ENCODE measurements around the gene CAMK2G. TPM values are rescaled to one million over a fixed set of nuclear protein-coding genes. Genes with fewer than 3 reads are reported as not detected.

CAMK2G gene
- total and polyA plus RNA-seq, 2 experiments from 2014 or later, result 30.6 to 34.1 TPM

DNA sequence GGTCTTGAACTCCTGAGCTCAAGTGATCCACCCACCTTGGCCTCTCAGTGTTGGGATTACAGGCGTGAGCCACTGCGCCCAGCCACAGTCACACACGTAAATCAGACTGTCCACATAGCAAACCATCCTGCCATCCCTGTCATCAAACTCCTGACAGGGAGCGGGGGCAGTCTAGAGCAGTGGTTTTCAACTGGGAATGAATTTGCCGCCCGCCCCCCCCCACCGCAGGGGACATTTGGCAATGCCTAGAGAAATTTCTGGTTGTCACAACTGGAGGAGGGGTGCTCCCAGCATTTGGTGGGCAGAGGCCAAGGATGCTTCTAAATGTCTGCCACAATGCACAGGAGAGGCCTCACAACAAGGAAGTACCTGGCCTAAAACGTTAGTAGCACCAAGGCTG is 24.1 kb downstream of the CAMK2G start (continued):
- TF ChIP-seq, protein P1, sequence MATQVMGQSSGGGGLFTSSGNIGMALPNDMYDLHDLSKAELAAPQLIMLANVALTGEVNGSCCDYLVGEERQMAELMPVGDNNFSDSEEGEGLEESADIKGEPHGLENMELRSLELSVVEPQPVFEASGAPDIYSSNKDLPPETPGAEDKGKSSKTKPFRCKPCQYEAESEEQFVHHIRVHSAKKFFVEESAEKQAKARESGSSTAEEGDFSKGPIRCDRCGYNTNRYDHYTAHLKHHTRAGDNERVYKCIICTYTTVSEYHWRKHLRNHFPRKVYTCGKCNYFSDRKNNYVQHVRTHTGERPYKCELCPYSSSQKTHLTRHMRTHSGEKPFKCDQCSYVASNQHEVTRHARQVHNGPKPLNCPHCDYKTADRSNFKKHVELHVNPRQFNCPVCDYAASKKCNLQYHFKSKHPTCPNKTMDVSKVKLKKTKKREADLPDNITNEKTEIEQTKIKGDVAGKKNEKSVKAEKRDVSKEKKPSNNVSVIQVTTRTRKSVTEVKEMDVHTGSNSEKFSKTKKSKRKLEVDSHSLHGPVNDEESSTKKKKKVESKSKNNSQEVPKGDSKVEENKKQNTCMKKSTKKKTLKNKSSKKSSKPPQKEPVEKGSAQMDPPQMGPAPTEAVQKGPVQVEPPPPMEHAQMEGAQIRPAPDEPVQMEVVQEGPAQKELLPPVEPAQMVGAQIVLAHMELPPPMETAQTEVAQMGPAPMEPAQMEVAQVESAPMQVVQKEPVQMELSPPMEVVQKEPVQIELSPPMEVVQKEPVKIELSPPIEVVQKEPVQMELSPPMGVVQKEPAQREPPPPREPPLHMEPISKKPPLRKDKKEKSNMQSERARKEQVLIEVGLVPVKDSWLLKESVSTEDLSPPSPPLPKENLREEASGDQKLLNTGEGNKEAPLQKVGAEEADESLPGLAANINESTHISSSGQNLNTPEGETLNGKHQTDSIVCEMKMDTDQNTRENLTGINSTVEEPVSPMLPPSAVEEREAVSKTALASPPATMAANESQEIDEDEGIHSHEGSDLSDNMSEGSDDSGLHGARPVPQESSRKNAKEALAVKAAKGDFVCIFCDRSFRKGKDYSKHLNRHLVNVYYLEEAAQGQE (IDR thresholded peaks at IDR 0.05; ENCODE audit: unreplicated experiment), result no peak
- TF ChIP-seq JUNB (IDR thresholded peaks at IDR 0.05; ENCODE audit: unreplicated experiment), result no peak
- no peak for TF ChIP-seq EZH2 (IDR thresholded peaks at IDR 0.05; ENCODE audit: low read depth, unreplicated experiment)
- no peak for TF ChIP-seq STAT1 (IDR thresholded peaks at IDR 0.05; ENCODE audit: unreplicated experiment)
- no peak for TF ChIP-seq EZH2phosphoT487 (IDR thresholded peaks at IDR 0.05; ENCODE audit: unreplicated experiment)

DNA sequence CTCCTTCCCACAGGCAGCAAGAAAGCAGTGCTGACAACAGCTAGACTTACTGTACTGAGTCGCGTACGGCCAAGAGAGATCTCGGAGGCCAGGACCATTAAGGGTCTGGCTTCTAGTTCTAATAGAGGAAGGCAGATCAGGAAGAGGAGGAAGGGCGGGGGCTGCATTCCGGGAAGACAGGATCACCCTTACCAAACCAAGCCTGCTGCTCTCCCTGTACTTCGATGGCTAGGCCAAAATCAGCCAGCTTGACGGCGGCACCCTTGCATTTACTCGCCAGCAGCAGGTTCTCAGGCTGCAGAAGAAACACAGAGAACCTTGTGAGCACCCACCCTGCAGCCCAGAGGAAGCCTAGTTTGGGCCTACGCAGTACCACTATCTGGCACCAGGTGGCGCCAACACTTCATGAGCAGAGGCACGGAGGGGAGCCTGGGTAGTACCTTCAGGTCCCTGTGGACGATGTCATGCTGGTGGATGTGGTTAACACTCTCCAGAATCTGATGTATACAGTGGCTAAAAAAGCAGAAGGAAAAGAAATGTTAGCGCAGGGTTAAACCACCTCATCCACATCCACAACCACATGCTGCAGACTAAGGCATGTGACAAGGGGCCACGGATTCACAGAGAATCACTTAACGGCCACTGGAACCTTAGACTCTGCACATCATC is 25.4 kb downstream of the CAMK2G start:
- Histone ChIP-seq H3K9me2 (ENCODE audit: insufficient read depth) (no peaks in the 10 kb centered on the region), H4K20me1 (replicated peaks; ENCODE audit: insufficient read depth) (peaks cover 3% of the 10 kb centered on the region; the same call in 1 of the 2 replicates), H2AFZ (no peak overlapping the region), H3F3A (replicated peaks; ENCODE audit: low read depth) (peaks cover 21% of the 10 kb centered on the region), H3K27ac (ENCODE audit: low read depth) (0 out of 2 replicates have a peak overlapping the region, but pooled peaks have one; percentile 42), H3K27me3 (ENCODE audit: insufficient read depth) (no peaks in the 10 kb centered on the region), H3K4me2 (no peak overlapping the region), H3K4me3 (no peak overlapping the region), H3K79me2 (replicated peaks; ENCODE audit: insufficient read depth) (no peaks in the 10 kb centered on the region), H3K36me3 (ENCODE audit: insufficient read depth) (peaks cover 30% of the 10 kb centered on the region), H3K4me1 (ENCODE audit: insufficient read depth) (no peaks in the 10 kb centered on the region; the same call in 1 of the 2 replicates)
- Mint-ChIP-seq H3K27me3 (ENCODE audit: insufficient read depth, low read depth, poor library complexity) (no peaks in the 10 kb centered on the region), H3K4me3 (no peak overlapping the region), H3K36me3 (ENCODE audit: low read depth) (peaks cover 58% of the 10 kb centered on the region), H3K4me1 (peaks cover 16% of the 10 kb centered on the region), H3K9me3 (no peaks in the 10 kb centered on the region), H3K27ac (no peak overlapping the region; the same call in 1 of the 2 replicates)
- DNase-seq (ENCODE audit: low spot score), result peak; percentile 93
- peak; percentile 87 for ATAC-seq
- TF ChIP-seq JUNB (IDR thresholded peaks at IDR 0.05; ENCODE audit: unreplicated experiment), result no peak
- TF ChIP-seq ZNF114 (CRISPR knock-in tag; IDR thresholded peaks at IDR 0.05), result no peak
- TF ChIP-seq NANOG (IDR thresholded peaks at IDR 0.05; ENCODE audit: borderline replicate concordance), result no peak
- TF ChIP-seq, protein P1 (IDR thresholded peaks at IDR 0.05; ENCODE audit: unreplicated experiment), result no peak
- no peak for TF ChIP-seq EZH2phosphoT487 (IDR thresholded peaks at IDR 0.05; ENCODE audit: unreplicated experiment)
- no peak for TF ChIP-seq POLR2AphosphoS5 (IDR thresholded peaks at IDR 0.05; ENCODE audit: low read depth)
- TF ChIP-seq, protein P2, sequence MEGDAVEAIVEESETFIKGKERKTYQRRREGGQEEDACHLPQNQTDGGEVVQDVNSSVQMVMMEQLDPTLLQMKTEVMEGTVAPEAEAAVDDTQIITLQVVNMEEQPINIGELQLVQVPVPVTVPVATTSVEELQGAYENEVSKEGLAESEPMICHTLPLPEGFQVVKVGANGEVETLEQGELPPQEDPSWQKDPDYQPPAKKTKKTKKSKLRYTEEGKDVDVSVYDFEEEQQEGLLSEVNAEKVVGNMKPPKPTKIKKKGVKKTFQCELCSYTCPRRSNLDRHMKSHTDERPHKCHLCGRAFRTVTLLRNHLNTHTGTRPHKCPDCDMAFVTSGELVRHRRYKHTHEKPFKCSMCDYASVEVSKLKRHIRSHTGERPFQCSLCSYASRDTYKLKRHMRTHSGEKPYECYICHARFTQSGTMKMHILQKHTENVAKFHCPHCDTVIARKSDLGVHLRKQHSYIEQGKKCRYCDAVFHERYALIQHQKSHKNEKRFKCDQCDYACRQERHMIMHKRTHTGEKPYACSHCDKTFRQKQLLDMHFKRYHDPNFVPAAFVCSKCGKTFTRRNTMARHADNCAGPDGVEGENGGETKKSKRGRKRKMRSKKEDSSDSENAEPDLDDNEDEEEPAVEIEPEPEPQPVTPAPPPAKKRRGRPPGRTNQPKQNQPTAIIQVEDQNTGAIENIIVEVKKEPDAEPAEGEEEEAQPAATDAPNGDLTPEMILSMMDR (conservative IDR thresholded peaks at IDR 0.05; ENCODE audit: low read depth in 2 of 2), result peak; percentile 99

Measured in GM23338 (cell line).